Gastrocnemius medialis (tissue), 4 donors: ENCODE data around the gene TBX20. TPM values are rescaled to one million over a fixed set of nuclear protein-coding genes. Genes with fewer than 3 reads are reported as not detected.

Source experiments
- ATAC-seq, 2 donors: fragments of 150-250 bp; one replicate each; pipeline ENCODE4 v1.9.1; 2016
- DNase-seq, 2 donors: peaks; one replicate each; pipeline ENCODE4 v3.0.0-alpha.2; 2019
- H3K27ac ChIP-seq, 4 donors: fragments of 200-600 bp; sonication (generic); 1 replicate in 1 of 4; 2 replicates in 3 of 4; pipeline ENCODE4 v1.5.1; 2016 to 2018; ENCODE audit warnings: mild to moderate bottlenecking in 2 of 4, moderate library complexity in 1 of 4
- H3K27me3 ChIP-seq, 3 donors: fragments of 200-600 bp; sonication (generic) in 2 of 3; 1 replicate in 1 of 3; 2 replicates in 2 of 3; pipeline versions ENCODE4 v1.5.1 to v1.6.0; 2016 to 2019; ENCODE audit warnings: mild to moderate bottlenecking in 1 of 3, moderate library complexity in 1 of 3
- H3K36me3 ChIP-seq, 2 donors: fragments of 200-600 bp; sonication (generic) in 1 of 2; one replicate each; pipeline ENCODE4 v1.5.1; 2017 to 2018
- H3K4me1 ChIP-seq, 2 donors: fragments of 200-600 bp; sonication (generic) in 1 of 2; one replicate each; pipeline ENCODE4 v1.5.1; 2016 to 2017; ENCODE audit warnings: mild to moderate bottlenecking in 2 of 2
- H3K4me3 ChIP-seq, 4 donors: fragments of 200-600 bp; sonication (generic) in 3 of 4; 1 replicate in 1 of 4; 2 replicates in 3 of 4; pipeline ENCODE4 v1.5.1; 2016 to 2019; ENCODE audit warnings: mild to moderate bottlenecking in 2 of 4
- H3K9me3 ChIP-seq, 3 donors: fragments of 200-600 bp; sonication (generic) in 2 of 3; 1 replicate in 1 of 3; 2 replicates in 2 of 3; pipeline ENCODE4 v1.5.1; 2016 to 2019
- CTCF ChIP-seq, 5 experiments: fragments of 450-650 bp in 3 of 5; fragments of 200-600 bp in 2 of 5; sonication (generic) in 2 of 5; IDR thresholded peaks in 4 of 5; conservative IDR thresholded peaks in 1 of 5; 1 replicate in 4 of 5; 2 replicates in 1 of 5; pipeline ENCODE4 v1.5.1; 2016 to 2019; ENCODE audit warnings: antibody characterized with exemption in 5 of 5, mild to moderate bottlenecking in 3 of 5, moderate library complexity in 3 of 5
- POLR2A ChIP-seq, 2 donors: fragments of 450-650 bp; IDR thresholded peaks; one replicate each; pipeline ENCODE4 v1.6.1; 2017; ENCODE audit warnings: antibody characterized with exemption in 2 of 2, mild to moderate bottlenecking in 2 of 2, moderate library complexity in 2 of 2
- in situ Hi-C, 4 donors: fragments of 200-750 bp; cut with MboI; loops; one replicate each; pipeline versions ENCODE4 v1.15.0 to v1.8.0; 2017; ENCODE audit warnings: low sequenced_read_pairs in 4 of 4
- intact Hi-C: fragments of 100-400 bp; cut with DNase I; formaldehyde crosslinking; loops from one replicate; pipeline ENCODE4 v1.15.1; 2023; ENCODE audit warnings: low total_unique reads
- total RNA-seq, 4 donors: library from RNA; depleted of rRNA; stranded (reverse); fragments of >200 nt; gene quantifications; one replicate each; pipeline versions ENCODE4 v1.1.0 to v1.2.3, GENCODE V29; 2016

TBX20 gene
- total RNA-seq, 4 donors from 2014 or later = not detected

- no peak overlapping the region for H3K4me3 ChIP-seq
- ATAC-seq = no peak
- peaks cover 90 to 99% (median 96%) of the 10 kb centered on the region in 3 donors for H3K27me3 ChIP-seq
- H3K4me1 ChIP-seq = no peaks in the 10 kb centered on the region
- no peak overlapping the region for H3K27ac ChIP-seq
- H3K9me3 ChIP-seq = no peaks in the 10 kb centered on the region
- in situ Hi-C loops = no loop called here
- intact Hi-C loops = no loop called here
- DNase-seq = no peak
- TF ChIP-seq CTCF (IDR thresholded peaks at IDR 0.05 in 4 of 5, conservative IDR thresholded peaks at IDR 0.05 in 1 of 5) (no peak), POLR2A (IDR thresholded peaks at IDR 0.05) (no peak)
- no peaks in the 10 kb centered on the region for H3K36me3 ChIP-seq
These were observed 5.6 kb upstream of the TBX20 start for GRCh38 chr7:35259523-35259908.

GRCh38 chr7:35258868-35259522, 5.1 kb upstream of the TBX20 start:
- TF ChIP-seq CTCF (IDR thresholded peaks at IDR 0.05 in 4 of 5, conservative IDR thresholded peaks at IDR 0.05 in 1 of 5) = no peak
- TF ChIP-seq POLR2A (IDR thresholded peaks at IDR 0.05) = no peak
- Histone ChIP-seq H3K27me3 (peaks cover 95 to 98% (median 95%) of the 10 kb centered on the region in 3 donors), H3K36me3 (no peaks in the 10 kb centered on the region), H3K27ac (no peak overlapping the region), H3K4me3 (no peak overlapping the region), H3K9me3 (no peaks in the 10 kb centered on the region), H3K4me1 (no peaks in the 10 kb centered on the region)
- DNase-seq (no peak), ATAC-seq (no peak)
- in situ Hi-C loops (no loop called here), intact Hi-C loops (no loop called here)

GRCh38 chr7:35258125-35258867, 4.4 kb upstream of the TBX20 start:
- TF ChIP-seq POLR2A (IDR thresholded peaks at IDR 0.05) (no peak), CTCF (IDR thresholded peaks at IDR 0.05 in 4 of 5, conservative IDR thresholded peaks at IDR 0.05 in 1 of 5) (no peak)
- in situ Hi-C loops = no loop called here
- no peak overlapping the region for H3K4me3 ChIP-seq
- no peaks in the 10 kb centered on the region for H3K36me3 ChIP-seq
- DNase-seq (no peak), ATAC-seq (no peak)
- intact Hi-C loops = no loop called here
- H3K27me3 ChIP-seq = peaks cover 95 to 97% (median 96%) of the 10 kb centered on the region in 3 donors
- no peaks in the 10 kb centered on the region for H3K9me3 ChIP-seq
- H3K27ac ChIP-seq = no peak overlapping the region
- no peaks in the 10 kb centered on the region for H3K4me1 ChIP-seq

- peak overlapping the region in 1 of 4 donors; percentile 4 for H3K4me3 ChIP-seq
- TF ChIP-seq CTCF (IDR thresholded peaks at IDR 0.05 in 4 of 5, conservative IDR thresholded peaks at IDR 0.05 in 1 of 5) (no peak), POLR2A (IDR thresholded peaks at IDR 0.05) (no peak)
- DNase-seq (no peak), ATAC-seq (no peak)
- no peaks in the 10 kb centered on the region for H3K4me1 ChIP-seq
- peaks cover 96 to 98% (median 97%) of the 10 kb centered on the region in 3 donors for H3K27me3 ChIP-seq
- H3K9me3 ChIP-seq = no peaks in the 10 kb centered on the region
- intact Hi-C loops (no loop called here), in situ Hi-C loops (no loop called here)
- no peak overlapping the region for H3K27ac ChIP-seq
- H3K36me3 ChIP-seq = no peaks in the 10 kb centered on the region
These were observed 3.6 kb upstream of the TBX20 start for GRCh38 chr7:35257251-35258124.
